Esophagus squamous epithelium (tissue), 4 donors: ENCODE results near the gene GPR62.

ENCODE experiments used
- POLR2A ChIP-seq, 4 donors: fragments of 450-650 bp; IDR thresholded peaks; one replicate each; pipeline ENCODE4 v1.6.1; 2017; ENCODE audit warnings: antibody characterized with exemption in 4 of 4, mild to moderate bottlenecking in 4 of 4, moderate library complexity in 3 of 4
- TF ChIP-seq, protein P1 (sequence below), 6 experiments: fragments of 450-650 bp in 4 of 6; fragments of 200-600 bp in 2 of 6; sonication (generic) in 2 of 6; IDR thresholded peaks; one replicate each; pipeline ENCODE4 v1.5.1; 2016 to 2019; ENCODE audit warnings: antibody characterized with exemption in 6 of 6, mild to moderate bottlenecking in 4 of 6, moderate library complexity in 4 of 6

GRCh38 chr3:51921081-51921578, 34.1 kb upstream of the GPR62 start:
- TF ChIP-seq, protein P1, sequence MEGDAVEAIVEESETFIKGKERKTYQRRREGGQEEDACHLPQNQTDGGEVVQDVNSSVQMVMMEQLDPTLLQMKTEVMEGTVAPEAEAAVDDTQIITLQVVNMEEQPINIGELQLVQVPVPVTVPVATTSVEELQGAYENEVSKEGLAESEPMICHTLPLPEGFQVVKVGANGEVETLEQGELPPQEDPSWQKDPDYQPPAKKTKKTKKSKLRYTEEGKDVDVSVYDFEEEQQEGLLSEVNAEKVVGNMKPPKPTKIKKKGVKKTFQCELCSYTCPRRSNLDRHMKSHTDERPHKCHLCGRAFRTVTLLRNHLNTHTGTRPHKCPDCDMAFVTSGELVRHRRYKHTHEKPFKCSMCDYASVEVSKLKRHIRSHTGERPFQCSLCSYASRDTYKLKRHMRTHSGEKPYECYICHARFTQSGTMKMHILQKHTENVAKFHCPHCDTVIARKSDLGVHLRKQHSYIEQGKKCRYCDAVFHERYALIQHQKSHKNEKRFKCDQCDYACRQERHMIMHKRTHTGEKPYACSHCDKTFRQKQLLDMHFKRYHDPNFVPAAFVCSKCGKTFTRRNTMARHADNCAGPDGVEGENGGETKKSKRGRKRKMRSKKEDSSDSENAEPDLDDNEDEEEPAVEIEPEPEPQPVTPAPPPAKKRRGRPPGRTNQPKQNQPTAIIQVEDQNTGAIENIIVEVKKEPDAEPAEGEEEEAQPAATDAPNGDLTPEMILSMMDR (IDR thresholded peaks at IDR 0.05) = no peak
- TF ChIP-seq POLR2A (IDR thresholded peaks at IDR 0.05) = no peak
